Measurements from ENCODE around the gene NDUFS1. TPM values are rescaled to one million over a fixed set of nuclear protein-coding genes. Genes with fewer than 3 reads are reported as not detected.
A peak's percentile ranks its signal among the peaks of the same experiment; 100 is the strongest.
"Not testable (repeated sequence)": the region's sequence is repeated elsewhere in the genome, so short reads cannot be mapped to it uniquely, and the experiment has no call there.

Gene NDUFS1
- total and polyA plus RNA-seq, 2 experiments from 2014 or later: 34.5 to 97.9 TPM

DNA sequence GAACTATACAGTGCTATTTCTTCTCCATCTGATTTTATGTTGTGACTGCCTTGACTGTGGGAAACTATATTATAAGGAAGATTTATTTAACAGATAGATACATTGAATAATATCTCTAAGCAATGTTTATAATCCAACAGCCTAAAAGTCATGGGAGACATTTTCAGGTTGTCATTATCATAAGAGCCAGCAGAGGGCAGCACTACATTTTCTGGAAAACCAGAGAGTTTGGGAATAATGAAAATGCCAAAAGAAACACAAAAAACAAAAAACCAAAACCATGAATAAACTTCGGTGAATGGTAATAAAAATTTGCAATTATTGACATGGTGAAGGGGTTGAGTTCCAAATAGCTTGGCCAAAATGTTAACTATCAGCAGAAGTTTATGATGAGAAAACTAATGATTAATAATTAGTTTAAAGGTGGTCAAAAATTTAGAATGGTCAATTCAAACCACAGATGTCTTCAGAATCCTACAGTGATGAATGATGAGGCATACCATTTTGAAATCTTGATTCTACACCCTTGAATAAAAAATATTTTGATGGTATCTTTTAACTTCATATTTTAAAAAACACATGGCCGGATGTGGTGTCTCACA, 5.1 kb upstream of the NDUFS1 start:
- H3K4me3 ChIP-seq: no peak overlapping the region
- peaks cover 19% of the 10 kb centered on the region for H3K4me1 Mint-ChIP-seq
- H3K27ac ChIP-seq (ENCODE audit: low read depth): no peak overlapping the region
- H3K4me3 Mint-ChIP-seq: no peak overlapping the region
- peaks cover 89% of the 10 kb centered on the region for H3K36me3 Mint-ChIP-seq (ENCODE audit: low read depth)
- TF ChIP-seq, protein P1, sequence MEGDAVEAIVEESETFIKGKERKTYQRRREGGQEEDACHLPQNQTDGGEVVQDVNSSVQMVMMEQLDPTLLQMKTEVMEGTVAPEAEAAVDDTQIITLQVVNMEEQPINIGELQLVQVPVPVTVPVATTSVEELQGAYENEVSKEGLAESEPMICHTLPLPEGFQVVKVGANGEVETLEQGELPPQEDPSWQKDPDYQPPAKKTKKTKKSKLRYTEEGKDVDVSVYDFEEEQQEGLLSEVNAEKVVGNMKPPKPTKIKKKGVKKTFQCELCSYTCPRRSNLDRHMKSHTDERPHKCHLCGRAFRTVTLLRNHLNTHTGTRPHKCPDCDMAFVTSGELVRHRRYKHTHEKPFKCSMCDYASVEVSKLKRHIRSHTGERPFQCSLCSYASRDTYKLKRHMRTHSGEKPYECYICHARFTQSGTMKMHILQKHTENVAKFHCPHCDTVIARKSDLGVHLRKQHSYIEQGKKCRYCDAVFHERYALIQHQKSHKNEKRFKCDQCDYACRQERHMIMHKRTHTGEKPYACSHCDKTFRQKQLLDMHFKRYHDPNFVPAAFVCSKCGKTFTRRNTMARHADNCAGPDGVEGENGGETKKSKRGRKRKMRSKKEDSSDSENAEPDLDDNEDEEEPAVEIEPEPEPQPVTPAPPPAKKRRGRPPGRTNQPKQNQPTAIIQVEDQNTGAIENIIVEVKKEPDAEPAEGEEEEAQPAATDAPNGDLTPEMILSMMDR (conservative IDR thresholded peaks at IDR 0.05; ENCODE audit: low read depth in 2 of 2): peak; percentile 70 to 98
- no peak for TF ChIP-seq ZNF114 (CRISPR knock-in tag; IDR thresholded peaks at IDR 0.05)
- peaks cover 17% of the 10 kb centered on the region for H3K4me1 ChIP-seq (ENCODE audit: insufficient read depth)
- no peak overlapping the region for H3K4me2 ChIP-seq
- peaks cover 17% of the 10 kb centered on the region for H3K27me3 Mint-ChIP-seq (ENCODE audit: insufficient read depth, low read depth, poor library complexity)
- peaks cover 14% of the 10 kb centered on the region; the same call in 2 of the 3 replicates for H3K9me3 Mint-ChIP-seq
- no peak overlapping the region for H3K27ac Mint-ChIP-seq
- H3K27me3 ChIP-seq (ENCODE audit: insufficient read depth): no peaks in the 10 kb centered on the region
- no peaks in the 10 kb centered on the region for H3K9me2 ChIP-seq (ENCODE audit: insufficient read depth)
- H3F3A ChIP-seq (replicated peaks; ENCODE audit: low read depth): peaks cover 34% of the 10 kb centered on the region
- H2AFZ ChIP-seq: no peak overlapping the region
- peaks cover 32% of the 10 kb centered on the region for H3K36me3 ChIP-seq (ENCODE audit: insufficient read depth)
- ATAC-seq (no peak), DNase-seq (ENCODE audit: low spot score) (peak; percentile 72)
- H3K79me2 ChIP-seq (replicated peaks; ENCODE audit: insufficient read depth): peaks cover 28% of the 10 kb centered on the region
- H4K20me1 ChIP-seq (replicated peaks; ENCODE audit: insufficient read depth): 0 out of 2 replicates have a peak, but pooled peaks cover 3% of the 10 kb centered on the region

DNA sequence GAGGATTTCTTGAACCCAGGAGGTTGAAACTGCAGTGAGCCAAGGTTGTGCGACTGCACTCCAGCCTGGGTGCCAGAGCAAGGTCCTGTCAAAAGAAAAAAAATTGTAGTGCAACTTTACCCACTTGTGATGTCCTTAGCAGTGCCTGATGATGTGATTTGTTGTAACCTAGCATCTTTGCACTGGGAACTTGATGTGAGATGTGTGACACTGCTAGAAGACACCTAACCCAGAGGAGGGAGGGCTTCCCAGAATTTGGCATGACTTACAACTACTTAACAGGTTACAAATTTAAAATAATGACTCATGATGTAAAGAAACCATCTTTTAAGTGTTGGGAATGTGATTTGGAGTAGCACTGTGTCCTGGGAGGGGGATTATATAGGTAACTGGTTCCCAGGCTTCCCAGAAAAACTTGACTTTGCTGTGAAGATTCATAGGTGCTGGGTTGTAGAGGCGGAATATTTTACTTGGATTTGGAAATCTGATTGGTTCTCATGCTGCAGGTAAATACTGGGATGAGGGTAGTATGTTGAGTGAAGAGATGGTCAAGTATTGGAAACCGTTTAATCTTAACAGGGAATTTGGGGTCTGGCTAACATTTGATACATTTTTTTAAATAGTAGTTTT, 4.1 kb upstream of the NDUFS1 start:
- Histone ChIP-seq H3K27ac (ENCODE audit: low read depth) (peak overlapping the region; percentile 92), H3K27me3 (ENCODE audit: insufficient read depth) (no peaks in the 10 kb centered on the region), H3K36me3 (ENCODE audit: insufficient read depth) (peaks cover 32% of the 10 kb centered on the region), H3K9me2 (ENCODE audit: insufficient read depth) (no peaks in the 10 kb centered on the region), H3K4me1 (ENCODE audit: insufficient read depth) (peaks cover 17% of the 10 kb centered on the region), H3K79me2 (replicated peaks; ENCODE audit: insufficient read depth) (peaks cover 35% of the 10 kb centered on the region), H4K20me1 (replicated peaks; ENCODE audit: insufficient read depth) (0 out of 2 replicates have a peak, but pooled peaks cover 4% of the 10 kb centered on the region), H3K4me2 (no peak overlapping the region), H3K4me3 (no peak overlapping the region), H2AFZ (no peak overlapping the region), H3F3A (replicated peaks; ENCODE audit: low read depth) (peaks cover 34% of the 10 kb centered on the region)
- peaks cover 21% of the 10 kb centered on the region for H3K27me3 Mint-ChIP-seq (ENCODE audit: insufficient read depth, low read depth, poor library complexity)
- ATAC-seq (no peak), DNase-seq (ENCODE audit: low spot score) (peak; percentile 10)
- peaks cover 19% of the 10 kb centered on the region for H3K4me1 Mint-ChIP-seq
- H3K9me3 Mint-ChIP-seq: peaks cover 7% of the 10 kb centered on the region; the same call in 2 of the 3 replicates
- H3K27ac Mint-ChIP-seq: no peak overlapping the region; the same call in 1 of the 2 replicates
- TF ChIP-seq NANOG (IDR thresholded peaks at IDR 0.05; ENCODE audit: borderline replicate concordance): no peak
- TF ChIP-seq POLR2AphosphoS5 (IDR thresholded peaks at IDR 0.05; ENCODE audit: low read depth): peak; percentile 24; the same call in 1 of the 2 replicates
- no peak overlapping the region for H3K4me3 Mint-ChIP-seq
- H3K36me3 Mint-ChIP-seq (ENCODE audit: low read depth): peaks cover 79% of the 10 kb centered on the region

DNA sequence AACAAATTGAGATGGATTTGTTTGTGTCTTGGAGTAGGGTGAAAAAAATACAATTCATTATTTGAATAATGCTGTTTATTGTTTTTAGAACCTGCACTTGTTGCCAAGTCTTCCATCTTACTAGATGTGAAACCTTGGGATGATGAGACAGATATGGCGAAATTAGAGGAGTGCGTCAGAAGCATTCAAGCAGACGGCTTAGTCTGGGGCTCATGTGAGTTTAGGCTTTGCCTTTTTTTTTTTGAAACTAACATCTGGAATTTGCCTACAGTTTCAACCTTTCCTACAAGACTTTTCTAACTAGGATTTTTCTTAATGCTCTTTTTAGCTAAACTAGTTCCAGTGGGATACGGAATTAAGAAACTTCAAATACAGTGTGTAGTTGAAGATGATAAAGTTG, 3.2 kb upstream of the NDUFS1 start:
- peaks cover 23% of the 10 kb centered on the region for H3K4me1 Mint-ChIP-seq
- 0 out of 3 replicates have a peak overlapping the region, but pooled peaks have one; percentile 10 for H3K4me3 Mint-ChIP-seq
- H2AFZ ChIP-seq; H3K4me2 ChIP-seq; H3K27me3 ChIP-seq (ENCODE audit: insufficient read depth); H3K27ac Mint-ChIP-seq; H3K9me2 ChIP-seq (ENCODE audit: insufficient read depth); H3K4me3 ChIP-seq; H4K20me1 ChIP-seq (replicated peaks; ENCODE audit: insufficient read depth); ATAC-seq; H3K9me3 Mint-ChIP-seq; DNase-seq (ENCODE audit: low spot score): not testable (repeated sequence)
- peaks cover 34% of the 10 kb centered on the region for H3F3A ChIP-seq (replicated peaks; ENCODE audit: low read depth)
- H3K27me3 Mint-ChIP-seq (ENCODE audit: insufficient read depth, low read depth, poor library complexity): peaks cover 21% of the 10 kb centered on the region
- peaks cover 32% of the 10 kb centered on the region for H3K36me3 ChIP-seq (ENCODE audit: insufficient read depth)
- peaks cover 71% of the 10 kb centered on the region for H3K36me3 Mint-ChIP-seq (ENCODE audit: low read depth)
- H3K27ac ChIP-seq (ENCODE audit: low read depth): peak overlapping the region; percentile 92
- peaks cover 17% of the 10 kb centered on the region for H3K4me1 ChIP-seq (ENCODE audit: insufficient read depth)
- H3K79me2 ChIP-seq (replicated peaks; ENCODE audit: insufficient read depth): peaks cover 44% of the 10 kb centered on the region

All from GM23338 (cell line).